SJCRH30 (cell line): ENCODE results near the gene RNASEL. TPM values are rescaled to one million over a fixed set of nuclear protein-coding genes. Genes with fewer than 3 reads are reported as not detected.

Experiments used
- DNase-seq, 2 experiments: peaks; one replicate each; pipeline ENCODE4 v3.0.0-alpha.2; 2015 to 2020
- H3K27ac ChIP-seq: fragments of 250-450 bp; sonication (Bioruptor Pico); 2 replicates; pipeline ENCODE4 v1.5.1; 2020; ENCODE audit warnings: mild to moderate bottlenecking, moderate library complexity
- H3K27me3 ChIP-seq: fragments of 250-450 bp; sonication (Bioruptor Pico); 2 replicates; pipeline ENCODE4 v1.5.1; 2020; ENCODE audit warnings: mild to moderate bottlenecking, moderate library complexity
- H3K36me3 ChIP-seq: fragments of 250-450 bp; sonication (Bioruptor Pico); 2 replicates; pipeline ENCODE4 v1.5.1; 2020; ENCODE audit warnings: mild to moderate bottlenecking, moderate library complexity
- H3K4me1 ChIP-seq: fragments of 250-450 bp; sonication (Bioruptor Pico); 2 replicates; pipeline ENCODE4 v1.5.1; 2020; ENCODE audit warnings: mild to moderate bottlenecking, moderate library complexity
- H3K4me3 ChIP-seq: fragments of 250-450 bp; sonication (Bioruptor Pico); 2 replicates; pipeline ENCODE4 v1.5.1; 2020; ENCODE audit warnings: mild to moderate bottlenecking, moderate library complexity
- H3K9me3 ChIP-seq: fragments of 250-450 bp; sonication (Bioruptor Pico); replicated peaks from 2 replicates; pipeline ENCODE4 v1.5.1; 2020; ENCODE audit warnings: mild to moderate bottlenecking, moderate library complexity
- total RNA-seq: library from RNA; depleted of rRNA; stranded (reverse); fragments of >200 nt; shearing (Covaris generic); gene quantifications from 2 replicates; pipeline ENCODE4 v1.2.3, GENCODE V29; 2014

Gene RNASEL
- total RNA-seq, 1 experiment from 2014 or later, result 1.5 TPM

GRCh38 chr1:182611326-182611725 lies 22.3 kb upstream of the RNASEL start:
- H3K36me3 ChIP-seq, result no peaks in the 10 kb centered on the region
- H3K4me3 ChIP-seq, result no peak overlapping the region
- H3K27me3 ChIP-seq, result no peaks in the 10 kb centered on the region
- peaks cover 66% of the 10 kb centered on the region for H3K4me1 ChIP-seq
- H3K9me3 ChIP-seq, result no peaks in the 10 kb centered on the region
- H3K27ac ChIP-seq, result peak overlapping the region; percentile 88
- DNase-seq, result no peak

- no peaks in the 10 kb centered on the region for H3K9me3 ChIP-seq
- peaks cover 64% of the 10 kb centered on the region for H3K4me1 ChIP-seq
- peak; percentile 69 to 73 for DNase-seq
- no peaks in the 10 kb centered on the region for H3K27me3 ChIP-seq
- H3K27ac ChIP-seq, result peak overlapping the region; percentile 88
- no peaks in the 10 kb centered on the region for H3K36me3 ChIP-seq
- no peak overlapping the region for H3K4me3 ChIP-seq
Observed at GRCh38 chr1:182610606-182611194, 21.6 kb upstream of the RNASEL start.

GRCh38 chr1:182608845-182609610 lies 20.0 kb upstream of the RNASEL start:
- H3K9me3 ChIP-seq, result no peaks in the 10 kb centered on the region
- H3K36me3 ChIP-seq, result no peaks in the 10 kb centered on the region
- peaks cover 60% of the 10 kb centered on the region for H3K4me1 ChIP-seq
- DNase-seq, result no peak
- no peak overlapping the region for H3K4me3 ChIP-seq
- no peaks in the 10 kb centered on the region for H3K27me3 ChIP-seq
- H3K27ac ChIP-seq, result no peak overlapping the region

- peaks cover 53% of the 10 kb centered on the region for H3K4me1 ChIP-seq
- H3K27ac ChIP-seq, result no peak overlapping the region
- no peak for DNase-seq
- no peak overlapping the region for H3K4me3 ChIP-seq
- H3K27me3 ChIP-seq, result no peaks in the 10 kb centered on the region
- peaks cover 3% of the 10 kb centered on the region for H3K36me3 ChIP-seq
- H3K9me3 ChIP-seq, result no peaks in the 10 kb centered on the region
Observed at GRCh38 chr1:182608236-182608635, 19.2 kb upstream of the RNASEL start.

- Histone ChIP-seq H3K36me3 (peaks cover 9% of the 10 kb centered on the region), H3K4me1 (peaks cover 46% of the 10 kb centered on the region)
Observed at GRCh38 chr1:182607566-182607965, 18.5 kb upstream of the RNASEL start.

GRCh38 chr1:182604175-182605164 lies 15.4 kb upstream of the RNASEL start, which contains the start of gene RGS16:
Gene RGS16 (minus strand): TSS chr1:182604389. CDS start chr1:182604259, 130 bp downstream.
- Histone ChIP-seq H3K4me3 (peak within 1 kb of the TSS; percentile 94), H3K9me3 (no peaks in the 10 kb centered on the region), H3K4me1 (peaks cover 18% of the 10 kb centered on the region), H3K27me3 (no peaks in the 10 kb centered on the region), H3K36me3 (peaks cover 40% of the 10 kb centered on the region), H3K27ac (peak within 1 kb of the TSS; percentile 75)
- peak; percentile 95 to 96 for DNase-seq

More at GRCh38 chr1:182607566-182607965, 18.5 kb upstream of the RNASEL start:
- no peak for DNase-seq
- Histone ChIP-seq H3K9me3 (no peaks in the 10 kb centered on the region), H3K27ac (peak overlapping the region; percentile 62), H3K27me3 (no peaks in the 10 kb centered on the region), H3K4me3 (no peak overlapping the region)

GRCh38 chr1:182603646-182604174 lies 14.7 kb upstream of the RNASEL start:
- H3K4me3 ChIP-seq, result peak overlapping the region; percentile 94
- peaks cover 17% of the 10 kb centered on the region for H3K4me1 ChIP-seq
- H3K36me3 ChIP-seq, result peaks cover 48% of the 10 kb centered on the region
- no peaks in the 10 kb centered on the region for H3K9me3 ChIP-seq
- peak in 1 of 2 experiments; percentile 32 for DNase-seq
- no peaks in the 10 kb centered on the region for H3K27me3 ChIP-seq
- peak overlapping the region; percentile 75 for H3K27ac ChIP-seq

- Histone ChIP-seq H3K27ac (peak overlapping the region; percentile 75), H3K9me3 (no peaks in the 10 kb centered on the region), H3K36me3 (peaks cover 52% of the 10 kb centered on the region), H3K4me1 (peaks cover 17% of the 10 kb centered on the region), H3K4me3 (peak overlapping the region; percentile 94), H3K27me3 (no peaks in the 10 kb centered on the region)
- DNase-seq, result no peak
Observed at GRCh38 chr1:182602935-182603645, 14.0 kb upstream of the RNASEL start.

GRCh38 chr1:182601913-182602312 lies 12.9 kb upstream of the RNASEL start:
- Histone ChIP-seq H3K4me1 (peaks cover 8% of the 10 kb centered on the region), H3K36me3 (peaks cover 52% of the 10 kb centered on the region), H3K9me3 (no peaks in the 10 kb centered on the region), H3K27ac (peak overlapping the region; percentile 17), H3K27me3 (no peaks in the 10 kb centered on the region), H3K4me3 (peak overlapping the region; percentile 94)
- no peak for DNase-seq

- no peaks in the 10 kb centered on the region for H3K27me3 ChIP-seq
- H3K4me1 ChIP-seq, result peaks cover 3% of the 10 kb centered on the region
- H3K36me3 ChIP-seq, result peaks cover 52% of the 10 kb centered on the region
- peak; percentile 58 to 90 for DNase-seq
- peak overlapping the region; percentile 17 for H3K27ac ChIP-seq
- H3K4me3 ChIP-seq, result peak overlapping the region; percentile 94
- H3K9me3 ChIP-seq, result no peaks in the 10 kb centered on the region
Observed at GRCh38 chr1:182601416-182601786, 12.3 kb upstream of the RNASEL start.

- no peak overlapping the region for H3K27ac ChIP-seq
- peaks cover 2% of the 10 kb centered on the region; the same call in 1 of the 2 replicates for H3K4me1 ChIP-seq
- peak overlapping the region; percentile 94 for H3K4me3 ChIP-seq
- no peaks in the 10 kb centered on the region for H3K9me3 ChIP-seq
- no peaks in the 10 kb centered on the region for H3K27me3 ChIP-seq
- DNase-seq, result no peak
- peaks cover 52% of the 10 kb centered on the region for H3K36me3 ChIP-seq
Observed at GRCh38 chr1:182600745-182601415, 11.8 kb upstream of the RNASEL start.

GRCh38 chr1:182600036-182600713 lies 11.1 kb upstream of the RNASEL start:
- no peak for DNase-seq
- Histone ChIP-seq H3K27ac (no peak overlapping the region), H3K36me3 (peaks cover 52% of the 10 kb centered on the region), H3K4me3 (no peak overlapping the region), H3K9me3 (no peaks in the 10 kb centered on the region), H3K4me1 (peaks cover 2% of the 10 kb centered on the region; the same call in 1 of the 2 replicates), H3K27me3 (no peaks in the 10 kb centered on the region)

- H3K9me3 ChIP-seq, result no peaks in the 10 kb centered on the region
- no peak overlapping the region for H3K27ac ChIP-seq
- peaks cover 2% of the 10 kb centered on the region; the same call in 1 of the 2 replicates for H3K4me1 ChIP-seq
- H3K36me3 ChIP-seq, result peaks cover 52% of the 10 kb centered on the region
- DNase-seq, result no peak
- no peaks in the 10 kb centered on the region for H3K27me3 ChIP-seq
- no peak overlapping the region for H3K4me3 ChIP-seq
Observed at GRCh38 chr1:182599339-182599738, 10.3 kb upstream of the RNASEL start.
